H1 (cell line): ENCODE results near the gene HNRNPH2. TPM values are rescaled to one million over a fixed set of nuclear protein-coding genes. Genes with fewer than 3 reads are reported as not detected.

Source experiments
- CTCF ChIA-PET: fragments of 300-600 bp; sonication (Branson Sonifier 250); formaldehyde crosslinking; loops from one replicate; lab custom pipeline; 2021; ENCODE audit not compliant: partially characterized antibody; lab: Charles Lee
- POLR2A ChIA-PET: fragments of 300-600 bp; sonication (Branson Sonifier 250); formaldehyde crosslinking; loops from one replicate; lab custom pipeline; 2021; ENCODE audit warnings: inconsistent platforms; ENCODE audit not compliant: partially characterized antibody; lab: Charles Lee
- DNase-seq, 2 experiments: peaks; one replicate each; pipeline versions ENCODE4 v3.0.0 to v3.0.0-alpha.2; 2010 to 2022; ENCODE audit warnings: low spot score in 2 of 2, low read depth in 1 of 2, mixed read lengths in 1 of 2
- FAIRE-seq: peaks from 2 replicates; lab custom pipeline; 2011; peaks lifted over from hg19 to GRCh38; lab: Jason Lieb, UNC
- H2AFZ ChIP-seq: 2 replicates; pipeline ENCODE4 v1.8.1; 2012; ENCODE audit warnings: low read length, inconsistent platforms
- H2AK5ac ChIP-seq: 2 replicates; pipeline ENCODE4 v1.6.1; 2013; ENCODE audit warnings: low read depth, low read length
- H2BK120ac ChIP-seq: replicated peaks from 2 replicates; pipeline ENCODE3; 2013; ENCODE audit warnings: low read depth, low read length, inconsistent platforms
- H2BK12ac ChIP-seq: 2 replicates; pipeline ENCODE4 v1.6.1; 2013; ENCODE audit warnings: low read depth, low read length
- H2BK15ac ChIP-seq: 2 replicates; pipeline ENCODE4 v1.6.1; 2013; ENCODE audit warnings: low read length
- H2BK20ac ChIP-seq: 2 replicates; pipeline ENCODE4 v1.6.1; 2013; ENCODE audit warnings: low read length
- H2BK5ac ChIP-seq: 2 replicates; pipeline ENCODE4 v1.6.1; 2013; ENCODE audit warnings: low read depth, low read length
- H3K14ac ChIP-seq: 2 replicates; pipeline ENCODE4 v1.6.1; 2013; ENCODE audit warnings: inconsistent platforms; ENCODE audit not compliant: insufficient read length
- H3K18ac ChIP-seq: 2 replicates; pipeline ENCODE4 v1.6.1; 2013; ENCODE audit warnings: low read length; ENCODE audit errors: extremely low read depth
- H3K23ac ChIP-seq: 2 replicates; pipeline ENCODE4 v1.6.1; 2013; ENCODE audit warnings: inconsistent platforms; ENCODE audit not compliant: insufficient read length
- H3K23me2 ChIP-seq: 2 replicates; pipeline ENCODE4 v1.6.1; 2013; ENCODE audit warnings: low read depth, low read length
- H3K27ac ChIP-seq: 2 replicates; pipeline ENCODE4 v1.6.1; 2011; ENCODE audit warnings: low read depth, low read length, inconsistent platforms
- H3K27me3 ChIP-seq, 4 experiments: replicated peaks in 1 of 4; 1 replicate in 1 of 4; 2 replicates in 3 of 4; pipeline versions ENCODE4 v1.6.1 to v1.8.1; 2011 to 2013; ENCODE audit warnings: low read length in 3 of 4, mild to moderate bottlenecking in 3 of 4, inconsistent platforms in 2 of 4, mixed read lengths in 2 of 4, moderate library complexity in 1 of 4; ENCODE audit not compliant: control insufficient read depth in 3 of 4, insufficient read depth in 3 of 4; ENCODE audit errors: extremely low read depth in 1 of 4
- H3K36me3 ChIP-seq, 4 experiments: 2 replicates each; pipeline versions ENCODE4 v1.6.1 to v1.8.1; 2011 to 2013; ENCODE audit warnings: mild to moderate bottlenecking in 4 of 4, low read length in 3 of 4, moderate library complexity in 2 of 4, control low read depth in 1 of 4, inconsistent platforms in 1 of 4; ENCODE audit not compliant: insufficient read depth in 4 of 4, control insufficient read depth in 2 of 4
- H3K4ac ChIP-seq: replicated peaks from 2 replicates; pipeline ENCODE3; 2013; ENCODE audit warnings: low read length, low read depth, mixed read lengths, inconsistent platforms; ENCODE audit not compliant: insufficient read length
- H3K4me1 ChIP-seq, 4 experiments: replicated peaks in 1 of 4; 1 replicate in 1 of 4; 2 replicates in 3 of 4; pipeline versions ENCODE4 v1.6.1 to v1.8.1; 2011 to 2013; ENCODE audit warnings: low read length in 3 of 4, inconsistent platforms in 2 of 4, mixed read lengths in 1 of 4; ENCODE audit not compliant: insufficient read depth in 4 of 4, control insufficient read depth in 3 of 4
- H3K4me2 ChIP-seq, 2 experiments: 2 replicates each; pipeline versions ENCODE4 v1.6.1 to v1.8.1; 2011 to 2013; ENCODE audit warnings: low read depth in 2 of 2, low read length in 2 of 2, control low read depth in 1 of 2, inconsistent platforms in 1 of 2, mild to moderate bottlenecking in 1 of 2; ENCODE audit not compliant: insufficient read depth in 1 of 2
- H3K4me3 ChIP-seq, 4 experiments: fragments of 200-600, 300-600 bp in 1 of 4; sonication (generic), shearing (Covaris generic), sonication (Bioruptor Twin) in 1 of 4; 2 replicates each; pipeline versions ENCODE4 v1.5.1 to v1.8.1; 2011 to 2016; ENCODE audit warnings: low read length in 4 of 4, low read depth in 3 of 4, control low read depth in 2 of 4, inconsistent platforms in 2 of 4, mild to moderate bottlenecking in 2 of 4, mixed read lengths in 1 of 4, moderate library complexity in 1 of 4; ENCODE audit not compliant: insufficient read depth in 2 of 4; ENCODE audit errors: extremely low read depth in 1 of 4
- H3K56ac ChIP-seq: replicated peaks from 2 replicates; pipeline ENCODE3; 2013; ENCODE audit warnings: low read depth, mild to moderate bottlenecking, mixed read lengths, low read length, inconsistent platforms; ENCODE audit not compliant: insufficient read length
- H3K79me1 ChIP-seq: 2 replicates; pipeline ENCODE4 v1.6.1; 2013; ENCODE audit warnings: low read depth, low read length, control low read depth
- H3K79me2 ChIP-seq, 2 experiments: 2 replicates each; pipeline versions ENCODE4 v1.6.1 to v1.8.1; 2012 to 2013; ENCODE audit warnings: low read length in 2 of 2, mild to moderate bottlenecking in 2 of 2, inconsistent platforms in 1 of 2; ENCODE audit not compliant: insufficient read depth in 2 of 2, control insufficient read depth in 1 of 2
- H3K9ac ChIP-seq, 4 experiments: replicated peaks in 1 of 4; 1 replicate in 1 of 4; 2 replicates in 3 of 4; pipeline versions ENCODE4 v1.6.1 to v1.8.1; 2011 to 2013; ENCODE audit warnings: low read depth in 3 of 4, low read length in 3 of 4, control low read depth in 2 of 4, mild to moderate bottlenecking in 2 of 4, moderate library complexity in 2 of 4, inconsistent platforms in 1 of 4; ENCODE audit errors: extremely low read depth in 1 of 4
- H3K9me3 ChIP-seq, 2 experiments: 2 replicates each; pipeline versions ENCODE4 v1.6.1 to v1.8.1; 2012 to 2013; ENCODE audit warnings: mild to moderate bottlenecking in 2 of 2, moderate library complexity in 2 of 2, control low read depth in 1 of 2, inconsistent platforms in 1 of 2, low read depth in 1 of 2, low read length in 1 of 2, mixed read lengths in 1 of 2; ENCODE audit not compliant: insufficient read depth in 2 of 2
- H4K20me1 ChIP-seq, 2 experiments: replicated peaks in 1 of 2; 2 replicates each; pipeline versions ENCODE3 to v1.8.1; 2011 to 2013; ENCODE audit warnings: inconsistent platforms in 2 of 2, low read length in 2 of 2, mild to moderate bottlenecking in 1 of 2; ENCODE audit not compliant: insufficient read depth in 2 of 2, control insufficient read depth in 1 of 2
- H4K5ac ChIP-seq: 2 replicates; pipeline ENCODE4 v1.6.1; 2013; ENCODE audit warnings: low read length, low read depth, mixed read lengths, inconsistent platforms; ENCODE audit not compliant: insufficient read length
- H4K8ac ChIP-seq: 2 replicates; pipeline ENCODE4 v1.8.0; 2013; ENCODE audit warnings: mild to moderate bottlenecking, moderate library complexity, low read length, inconsistent platforms; ENCODE audit not compliant: insufficient read depth; ENCODE audit errors: extremely low read depth
- H4K91ac ChIP-seq: replicated peaks from 2 replicates; pipeline ENCODE3; 2013; ENCODE audit warnings: low read length, mixed read lengths, inconsistent platforms; ENCODE audit not compliant: insufficient read length
- WGBS, 2 experiments: shearing (Covaris generic) in 1 of 2; methylation state at CpG; one replicate each; pipeline versions ENCODE4 v1.1.6 to v1.1.7; 2013 to 2015; ENCODE audit warnings: low lambda C conversion rate in 2 of 2, mixed read lengths in 2 of 2, inconsistent platforms in 1 of 2, low coverage in 1 of 2, missing lambda C conversion rate in 1 of 2; ENCODE audit not compliant: insufficient replicate concordance in 2 of 2, insufficient coverage in 1 of 2, insufficient read length in 1 of 2; ENCODE audit errors: extremely low coverage in 1 of 2, missing lambda C conversion rate in 1 of 2; 5-methylcytosine and 5-hydroxymethylcytosine counted together
- polyA plus RNA-seq, 7 experiments: library from polyadenylated mRNA; depleted of rRNA in 3 of 7; stranded (reverse) in 5 of 7; unstranded in 2 of 7; fragments of >200 nt in 5 of 7; fragments of 200-250 nt in 2 of 7; gene quantifications; 1 replicate in 5 of 7; 2 replicates in 1 of 7; 4 replicates in 1 of 7; pipeline versions ENCODE4 v1.2.1 to v1.2.3, GENCODE V29; 2011 to 2013; ENCODE audit warnings: missing spikeins in 2 of 7, mixed read lengths in 2 of 7
- total RNA-seq: library from RNA; stranded (reverse); fragmentation: NEBNext Ultra II Directional; extraction: Animal tissue kit (Norgen Biotek cat#: 25700); gene quantifications from 2 replicates; pipeline ENCODE4 v1.2.1, GENCODE V29; 2021

HNRNPH2 gene
- total and polyA plus RNA-seq, 2 of the 8 experiments (the other 6 are each of a cell fraction or from before 2014, with no cell fraction given): 27.7 to 66.7 TPM

- Histone ChIP-seq H3K79me1 (no peaks in the 10 kb centered on the region), H3K4me3 (no peak overlapping the region), H3K18ac (no peak overlapping the region), H2BK5ac (no peak overlapping the region), H2AK5ac (no peak overlapping the region), H3K27me3 (no peaks in the 10 kb centered on the region), H3K9ac (no peak overlapping the region), H3K79me2 (peaks cover 0 to 5% of the 10 kb centered on the region in 2 experiments; a peak in 2 of 4 replicates), H2BK20ac (no peak overlapping the region), H4K20me1 (no peaks in the 10 kb centered on the region), H3K23me2 (0 out of 2 replicates have a peak, but pooled peaks cover 3% of the 10 kb centered on the region), H3K9me3 (no peaks in the 10 kb centered on the region), H3K14ac (no peak overlapping the region), H4K91ac (no peak overlapping the region), H3K27ac (no peak overlapping the region), H2BK15ac (no peak overlapping the region), H2BK120ac (no peak overlapping the region), H3K56ac (no peak overlapping the region), H3K23ac (no peak overlapping the region), H3K36me3 (peaks cover 0 to 2% (median 0%) of the 10 kb centered on the region in 4 experiments; a peak in 2 of 8 replicates), H2BK12ac (no peak overlapping the region), H4K5ac (no peak overlapping the region), H3K4ac (no peak overlapping the region), H3K4me1 (no peaks in the 10 kb centered on the region), H4K8ac (no peak overlapping the region), H3K4me2 (no peak overlapping the region), H2AFZ (no peak overlapping the region)
- ChIA-PET POLR2A (no interaction called here), CTCF (interaction anchor here (1.2 kb wide), 1 partner anchor 28 kb away, joined by 3 read pairs; no protein-coding TSS in a partner anchor)
- DNase-seq: no peak
- FAIRE-seq: no peak
- WGBS, 2 experiments: 90% methylated on average over 5 of the region's 6 CpGs; no CpG with 5 or more reads in 1 of the 2 experiments
These were observed 21.5 kb upstream of the HNRNPH2 start for GRCh38 chrX:101386542-101386885.
